Endodermal cell (in vitro differentiated cells): ENCODE data around the gene ACSL3. TPM values are rescaled to one million over a fixed set of nuclear protein-coding genes. Genes with fewer than 3 reads are reported as not detected.
A peak's percentile ranks its signal among the peaks of the same experiment; 100 is the strongest.
"Not testable (repeated sequence)": the region's sequence is repeated elsewhere in the genome, so short reads cannot be mapped to it uniquely, and the experiment has no call there.

ENCODE experiments used
- DNase-seq: peaks from one replicate; pipeline ENCODE4 v3.0.0-alpha.2; 2017
- H3K27ac ChIP-seq: 2 replicates; pipeline ENCODE4 v1.5.1; 2013; ENCODE audit warnings: mild to moderate bottlenecking, low read depth, low read length, moderate library complexity
- H3K27me3 ChIP-seq: 2 replicates; pipeline ENCODE4 v1.6.1; 2013; ENCODE audit warnings: mild to moderate bottlenecking, low read length, moderate library complexity; ENCODE audit not compliant: insufficient read depth, control insufficient read depth, poor library complexity, severe bottlenecking
- H3K36me3 ChIP-seq: 2 replicates; pipeline ENCODE4 v1.7.0; 2013; ENCODE audit warnings: mild to moderate bottlenecking, low read length, moderate library complexity; ENCODE audit not compliant: control insufficient read depth, insufficient read depth
- H3K4me1 ChIP-seq: one replicate; pipeline ENCODE4 v1.7.0; 2013; ENCODE audit warnings: low read length; ENCODE audit not compliant: control insufficient read depth, insufficient read depth
- H3K4me3 ChIP-seq: 2 replicates; pipeline ENCODE4 v1.5.1; 2013; ENCODE audit warnings: mild to moderate bottlenecking, low read length, moderate library complexity
- H3K9ac ChIP-seq: 2 replicates; pipeline ENCODE4 v1.6.1; 2013; ENCODE audit warnings: mild to moderate bottlenecking, low read length, moderate library complexity; ENCODE audit not compliant: poor library complexity, severe bottlenecking; ENCODE audit errors: extremely low read depth
- H3K9me3 ChIP-seq: 2 replicates; pipeline ENCODE4 v1.6.1; 2013; ENCODE audit warnings: mild to moderate bottlenecking, low read length, moderate library complexity; ENCODE audit not compliant: control insufficient read depth
- H3K27ac Mint-ChIP-seq: 2 replicates; pipeline ENCODE4 v1.8.0; 2020; ENCODE audit warnings: mixed read lengths
- H3K27me3 Mint-ChIP-seq: 2 replicates; pipeline ENCODE4 v1.8.0; 2021; ENCODE audit warnings: mild to moderate bottlenecking, mixed read lengths; ENCODE audit not compliant: insufficient read depth
- H3K36me3 Mint-ChIP-seq: 2 replicates; pipeline ENCODE4 v1.8.0; 2020; ENCODE audit warnings: low read depth, mixed read lengths
- H3K4me1 Mint-ChIP-seq: 2 replicates; pipeline ENCODE4 v1.8.0; 2020; ENCODE audit warnings: mixed read lengths
- H3K4me3 Mint-ChIP-seq: 2 replicates; pipeline ENCODE4 v1.8.0; 2020; ENCODE audit warnings: mild to moderate bottlenecking, moderate library complexity, mixed read lengths
- H3K9me3 Mint-ChIP-seq: 2 replicates; pipeline ENCODE4 v1.8.0; 2020; ENCODE audit warnings: mild to moderate bottlenecking, mixed read lengths
- CTCF ChIP-seq: fragments of 200-600 bp; sonication (generic); conservative IDR thresholded peaks from 2 replicates; pipeline ENCODE4 v1.5.0; 2021; ENCODE audit warnings: antibody characterized with exemption, mild to moderate bottlenecking
- WGBS, 2 experiments: methylation state at CpG; one replicate each; pipeline versions ENCODE4 v1.1.5 to v1.1.7; 2013; ENCODE audit warnings: missing lambda C conversion rate in 2 of 2, mixed read lengths in 1 of 2; ENCODE audit not compliant: insufficient coverage in 1 of 2, insufficient read length in 1 of 2; 5-methylcytosine and 5-hydroxymethylcytosine counted together
- total RNA-seq, 2 donors: library from RNA; stranded (reverse); fragmentation: NEBNext Ultra II Directional in 1 of 2; extraction: Animal tissue kit (Norgen Biotek cat#: 25700) in 1 of 2; gene quantifications; 2 replicates in 1 of 2; 3 replicates in 1 of 2; pipeline ENCODE4 v1.2.1, GENCODE V29; 2021

ACSL3 gene
- total RNA-seq, 2 donors from 2014 or later = 65.2 to 65.7 TPM

- peaks cover 21% of the 10 kb centered on the region for H3K36me3 Mint-ChIP-seq
- no peak overlapping the region for H3K4me3 ChIP-seq
- no peak overlapping the region for H3K27ac Mint-ChIP-seq
- no peaks in the 10 kb centered on the region for H3K27me3 ChIP-seq
- H3K36me3 ChIP-seq = peaks cover 23% of the 10 kb centered on the region
- H3K4me1 ChIP-seq = no peaks in the 10 kb centered on the region
- no peak overlapping the region for H3K4me3 Mint-ChIP-seq
- H3K9ac ChIP-seq = no peak overlapping the region
- no peak for DNase-seq
- H3K4me1 Mint-ChIP-seq = peaks cover 14% of the 10 kb centered on the region
- no peaks in the 10 kb centered on the region for H3K27me3 Mint-ChIP-seq
- H3K27ac ChIP-seq = no peak overlapping the region
- TF ChIP-seq CTCF = peak; percentile 45
- 93% methylated on average over 8 to 10 of the region's 11 CpGs for WGBS, 2 experiments
- no peaks in the 10 kb centered on the region for H3K9me3 ChIP-seq
- H3K9me3 Mint-ChIP-seq = no peaks in the 10 kb centered on the region
These were observed 55.7 kb downstream of the ACSL3 start for GRCh38 chr2:222916229-222917197.

GRCh38 chr2:222917212-222917611 is 56.4 kb downstream of the ACSL3 start:
- not testable (repeated sequence) for H3K27ac ChIP-seq, H3K27me3 ChIP-seq, H3K9ac ChIP-seq, H3K4me3 Mint-ChIP-seq, H3K4me1 ChIP-seq, H3K9me3 ChIP-seq, H3K9me3 Mint-ChIP-seq, H3K27me3 Mint-ChIP-seq, H3K4me3 ChIP-seq, DNase-seq
- 89 to 100% methylated on average over 4 to 9 of the region's 9 CpGs for WGBS, 2 experiments
- Mint-ChIP-seq H3K36me3 (peaks cover 22% of the 10 kb centered on the region), H3K4me1 (peaks cover 11% of the 10 kb centered on the region), H3K27ac (peak overlapping the region; percentile 21)
- peaks cover 30% of the 10 kb centered on the region for H3K36me3 ChIP-seq

GRCh38 chr2:222919841-222920526 is 59.1 kb downstream of the ACSL3 start:
- Mint-ChIP-seq H3K4me1 (peaks cover 11% of the 10 kb centered on the region), H3K36me3 (peaks cover 39% of the 10 kb centered on the region), H3K27ac (peak overlapping the region; percentile 3), H3K27me3 (no peaks in the 10 kb centered on the region), H3K4me3 (no peak overlapping the region), H3K9me3 (no peaks in the 10 kb centered on the region)
- TF ChIP-seq CTCF = no peak
- Histone ChIP-seq H3K4me3 (no peak overlapping the region), H3K36me3 (peaks cover 54% of the 10 kb centered on the region), H3K9me3 (no peaks in the 10 kb centered on the region), H3K27ac (no peak overlapping the region), H3K9ac (no peak overlapping the region), H3K4me1 (no peaks in the 10 kb centered on the region), H3K27me3 (no peaks in the 10 kb centered on the region)
- 91% methylated on average over 2 of the region's 2 CpGs for WGBS, 2 experiments
- DNase-seq = no peak
